ENCODE measurements around the gene LZTR1.

DNA sequence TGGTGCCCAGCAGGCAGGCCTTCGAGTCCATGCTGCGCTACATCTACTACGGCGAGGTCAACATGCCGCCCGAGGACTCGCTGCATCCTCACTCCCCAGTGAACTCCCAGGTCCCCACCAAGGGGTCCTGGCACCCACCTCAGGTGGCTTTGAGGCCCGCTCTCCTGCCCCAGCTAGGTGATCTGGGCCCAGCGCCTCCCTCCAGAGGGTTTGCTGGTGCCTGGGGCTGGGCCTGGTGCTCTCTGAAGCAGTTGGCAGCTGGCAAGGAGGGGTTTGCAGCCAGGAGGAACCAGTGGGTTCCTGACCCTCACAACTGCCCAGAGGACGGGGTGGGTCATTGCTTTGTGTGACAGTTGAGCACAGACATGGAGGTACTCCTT is 13.9 kb downstream of the LZTR1 start:
- TF ChIP-seq, protein P1, sequence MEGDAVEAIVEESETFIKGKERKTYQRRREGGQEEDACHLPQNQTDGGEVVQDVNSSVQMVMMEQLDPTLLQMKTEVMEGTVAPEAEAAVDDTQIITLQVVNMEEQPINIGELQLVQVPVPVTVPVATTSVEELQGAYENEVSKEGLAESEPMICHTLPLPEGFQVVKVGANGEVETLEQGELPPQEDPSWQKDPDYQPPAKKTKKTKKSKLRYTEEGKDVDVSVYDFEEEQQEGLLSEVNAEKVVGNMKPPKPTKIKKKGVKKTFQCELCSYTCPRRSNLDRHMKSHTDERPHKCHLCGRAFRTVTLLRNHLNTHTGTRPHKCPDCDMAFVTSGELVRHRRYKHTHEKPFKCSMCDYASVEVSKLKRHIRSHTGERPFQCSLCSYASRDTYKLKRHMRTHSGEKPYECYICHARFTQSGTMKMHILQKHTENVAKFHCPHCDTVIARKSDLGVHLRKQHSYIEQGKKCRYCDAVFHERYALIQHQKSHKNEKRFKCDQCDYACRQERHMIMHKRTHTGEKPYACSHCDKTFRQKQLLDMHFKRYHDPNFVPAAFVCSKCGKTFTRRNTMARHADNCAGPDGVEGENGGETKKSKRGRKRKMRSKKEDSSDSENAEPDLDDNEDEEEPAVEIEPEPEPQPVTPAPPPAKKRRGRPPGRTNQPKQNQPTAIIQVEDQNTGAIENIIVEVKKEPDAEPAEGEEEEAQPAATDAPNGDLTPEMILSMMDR (IDR thresholded peaks at IDR 0.05): no peak
- TF ChIP-seq POLR2A (IDR thresholded peaks at IDR 0.05) (no peak), POLR2AphosphoS5 (IDR thresholded peaks at IDR 0.05) (no peak)

All from transverse colon (tissue), 4 donors.